HG03520 (cell line): Measurements from ENCODE around the gene MYBPHL.

Experiments used
- ATAC-seq: cut with Tn5 transposase; IDR thresholded peaks from one replicate; pipeline ENCODE4 v1.9.1; 2021; ENCODE audit warnings: mild to moderate bottlenecking, moderate library complexity; ENCODE audit not compliant: unreplicated experiment

Gene MYBPHL, protein sequence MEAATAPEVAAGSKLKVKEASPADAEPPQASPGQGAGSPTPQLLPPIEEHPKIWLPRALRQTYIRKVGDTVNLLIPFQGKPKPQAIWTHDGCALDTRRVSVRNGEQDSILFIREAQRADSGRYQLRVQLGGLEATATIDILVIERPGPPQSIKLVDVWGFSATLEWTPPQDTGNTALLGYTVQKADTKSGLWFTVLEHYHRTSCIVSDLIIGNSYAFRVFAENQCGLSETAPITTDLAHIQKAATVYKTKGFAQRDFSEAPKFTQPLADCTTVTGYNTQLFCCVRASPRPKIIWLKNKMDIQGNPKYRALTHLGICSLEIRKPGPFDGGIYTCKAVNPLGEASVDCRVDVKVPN

DNA sequence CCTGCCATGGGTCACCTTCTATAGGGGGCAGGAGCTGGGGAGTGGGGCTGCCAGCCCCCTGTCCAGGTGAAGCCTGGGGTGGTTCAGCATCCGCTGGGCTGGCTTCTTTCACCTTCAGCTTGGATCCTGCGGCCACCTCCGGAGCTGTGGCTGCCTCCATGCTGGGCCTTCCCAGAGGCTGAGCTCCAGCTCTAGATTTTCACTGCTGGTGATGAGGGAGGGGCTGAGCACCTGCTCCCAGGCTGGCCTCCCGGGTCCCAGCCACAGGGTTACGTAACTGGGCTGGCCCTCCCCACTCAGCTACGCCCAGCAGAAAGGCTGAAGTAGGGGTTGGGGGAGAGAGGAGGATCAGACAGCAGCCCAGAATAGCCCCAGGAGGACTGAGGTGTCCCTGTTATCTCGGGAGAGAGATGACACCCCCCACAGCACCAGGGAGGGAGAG lies at the start of gene MYBPHL:
TSS of gene MYBPHL (minus strand) at position 180 of the 442 bp plus-strand sequence. CDS start at position 160, 20 bp downstream.
- ATAC-seq: no peak

DNA sequence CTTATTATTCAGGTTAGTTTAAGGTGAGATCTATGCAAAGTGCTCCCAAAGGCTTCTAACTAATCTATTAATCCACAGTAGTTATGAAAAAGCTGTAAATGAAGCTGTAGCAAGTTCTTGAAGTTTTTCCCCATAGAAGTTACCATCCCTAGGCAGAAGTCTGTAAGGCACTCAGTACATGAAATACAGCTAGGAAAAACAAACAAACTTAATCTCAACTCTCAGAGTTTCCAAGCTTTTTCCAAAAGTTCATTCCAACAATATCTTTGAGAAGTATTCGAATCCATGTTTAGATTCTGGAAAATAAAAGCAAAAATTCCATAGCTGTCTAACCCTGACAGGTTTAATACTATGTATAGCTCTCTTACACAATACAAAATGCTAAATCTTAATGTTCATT lies 49.7 kb upstream of the MYBPHL start:
- ATAC-seq: no peak

DNA sequence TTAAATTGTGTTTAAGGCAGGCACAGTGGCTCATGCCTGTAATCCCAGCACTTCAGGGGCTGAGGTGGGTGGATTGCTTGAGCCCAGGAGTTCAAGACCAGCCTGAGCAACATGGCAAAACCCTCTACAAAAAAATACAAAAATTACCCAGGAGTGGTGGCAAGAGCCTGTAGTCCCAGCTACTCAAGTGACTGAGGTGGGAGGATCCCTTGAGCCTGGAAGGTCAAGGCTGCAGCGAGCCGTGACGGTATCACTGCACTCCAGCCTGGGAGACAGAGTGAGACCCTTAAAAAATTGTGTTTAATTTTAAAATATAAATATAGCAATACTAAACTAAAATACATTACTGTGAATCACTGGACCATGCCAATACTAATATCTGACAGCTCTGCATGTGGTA lies 48.1 kb upstream of the MYBPHL start:
- no peak for ATAC-seq

DNA sequence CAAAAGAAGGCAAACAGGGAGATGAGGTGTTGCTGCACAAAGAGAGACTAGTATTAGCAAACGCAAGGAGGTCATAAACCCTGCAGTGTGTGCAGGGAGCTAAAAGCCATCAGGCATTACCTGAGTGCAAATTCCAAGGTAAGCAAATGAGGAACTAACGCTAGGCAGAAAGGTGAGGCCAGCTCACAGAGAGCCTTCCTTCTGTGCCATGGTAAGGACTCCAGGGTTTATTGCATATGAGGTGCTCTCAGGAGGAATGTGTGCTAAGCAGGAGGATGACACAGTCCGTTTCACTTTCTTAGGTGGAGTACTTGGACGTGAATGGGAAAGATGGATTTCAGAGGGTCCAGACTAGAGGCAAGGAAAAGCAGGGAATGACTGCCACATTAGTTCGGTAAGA lies 44.6 kb upstream of the MYBPHL start:
- ATAC-seq: no peak

DNA sequence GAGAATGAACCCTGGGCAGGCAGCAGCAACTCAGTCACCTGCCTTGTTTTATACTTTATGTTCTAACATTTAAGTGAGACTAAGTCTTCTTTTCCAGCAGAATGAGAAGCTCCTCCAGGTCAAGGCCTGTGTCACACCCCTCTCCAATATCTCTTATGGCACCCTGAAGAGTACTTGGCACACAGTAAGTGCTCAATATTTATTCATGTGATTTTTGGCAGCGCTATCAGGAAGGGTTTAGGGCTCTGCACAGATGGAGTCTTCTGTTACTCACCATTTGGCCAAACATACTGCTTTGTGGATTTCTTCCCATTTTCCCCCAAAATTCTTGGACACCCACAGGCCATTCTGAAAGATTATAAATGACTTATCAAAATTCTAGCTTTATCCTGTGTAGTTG lies 43.8 kb upstream of the MYBPHL start:
- no peak for ATAC-seq

DNA sequence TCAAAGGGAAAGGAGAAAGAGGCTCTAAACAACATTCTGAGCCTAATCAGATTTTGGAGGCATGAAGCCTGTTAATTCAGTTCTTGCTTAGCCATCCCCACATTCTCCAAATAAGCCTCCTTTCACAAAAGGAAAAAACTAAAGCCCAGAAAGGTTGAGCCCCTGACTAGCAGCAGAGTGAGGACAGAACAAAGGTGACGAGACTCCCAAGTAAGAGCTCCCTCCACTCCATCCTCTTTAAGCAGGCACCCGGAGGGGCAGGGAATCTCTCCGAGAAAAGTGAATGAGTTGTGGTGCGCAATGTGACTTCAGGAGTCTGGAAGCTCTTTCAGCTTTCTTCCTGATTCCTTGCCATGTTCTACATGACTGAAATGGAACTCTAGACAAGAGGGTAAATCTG lies 43.4 kb upstream of the MYBPHL start:
- ATAC-seq: no peak

DNA sequence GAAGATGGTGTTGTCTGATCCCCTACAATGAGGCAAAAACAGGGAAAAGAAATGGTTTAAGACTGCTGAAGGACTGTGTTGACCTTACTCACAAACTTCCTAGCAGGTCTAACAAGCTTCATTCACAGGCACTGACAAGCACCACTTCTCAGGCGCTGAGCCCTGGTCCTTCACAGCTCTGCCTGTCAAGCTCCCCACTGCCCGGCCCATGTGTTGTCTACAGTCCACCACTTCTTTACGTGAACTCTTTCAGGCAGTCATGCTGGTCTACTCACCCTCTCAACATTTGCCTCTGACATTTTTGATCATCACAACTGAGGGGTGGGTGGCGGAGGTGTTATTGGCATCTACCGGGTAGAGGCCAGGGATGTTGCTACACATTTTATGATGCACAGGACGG lies 40.7 kb upstream of the MYBPHL start:
- no peak for ATAC-seq

DNA sequence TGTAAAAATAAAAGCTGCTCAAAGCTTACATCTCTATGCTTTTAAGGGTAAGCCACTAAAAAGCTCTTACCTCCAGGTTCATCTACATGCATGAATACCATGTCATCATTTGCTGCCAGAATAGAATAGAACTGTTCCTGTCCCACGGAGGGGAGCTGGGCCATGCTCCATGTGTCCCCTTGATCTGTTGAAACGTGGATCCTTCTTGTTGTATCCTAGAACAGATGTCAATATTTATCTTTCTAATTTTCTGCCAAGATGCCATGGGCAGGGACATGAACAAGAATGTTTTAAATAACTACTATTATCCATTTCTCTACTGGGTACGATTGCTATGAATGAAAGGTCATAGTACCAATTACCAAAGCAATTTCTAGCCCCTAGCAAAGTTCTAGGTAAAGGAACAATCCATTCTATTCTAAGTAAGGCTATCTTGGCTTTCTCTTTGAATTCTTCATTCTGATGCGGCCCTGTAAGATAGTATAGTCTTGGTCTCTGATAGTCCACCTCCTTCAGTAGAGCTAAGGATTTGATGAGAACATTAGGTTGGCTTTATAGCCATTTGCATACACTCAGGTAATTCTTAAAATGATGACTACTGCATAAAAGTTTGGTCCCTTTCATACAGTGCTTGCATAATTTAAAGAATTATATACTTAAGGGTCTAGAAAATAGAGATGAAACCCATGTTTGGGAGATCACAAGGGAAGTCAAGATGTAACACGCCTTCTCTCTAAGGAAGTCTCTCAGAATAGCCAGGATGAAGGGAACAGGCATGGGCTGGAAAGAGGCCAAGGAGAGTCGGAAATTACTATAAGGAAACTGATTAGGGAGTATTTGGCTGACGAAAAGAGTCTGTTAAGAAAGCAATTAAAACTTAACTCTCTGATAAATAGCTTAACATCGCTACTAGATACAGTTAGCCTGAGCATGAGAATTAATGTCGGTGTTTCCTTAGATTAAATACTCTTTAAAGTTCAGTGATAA lies 35.4 kb upstream of the MYBPHL start:
- ATAC-seq: no peak

DNA sequence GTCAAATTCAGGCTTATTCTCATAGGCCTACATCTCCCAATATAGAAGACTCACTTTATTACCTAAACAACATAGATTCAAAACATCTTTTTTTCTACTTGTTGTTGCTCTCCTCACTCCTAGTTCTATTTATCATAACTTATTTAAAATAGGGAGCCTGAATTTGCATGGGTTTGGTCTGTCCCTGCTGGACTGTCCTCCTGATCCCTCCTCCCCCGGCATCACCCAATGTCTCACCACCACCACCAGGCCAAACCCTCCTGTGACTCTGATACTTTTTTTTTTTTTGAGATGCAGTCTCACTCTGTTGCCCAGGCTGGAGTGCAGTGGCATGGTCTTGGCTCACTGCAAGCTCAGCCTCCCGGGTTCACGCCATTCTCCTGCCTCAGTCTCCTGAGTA lies 31.8 kb upstream of the MYBPHL start:
- no peak for ATAC-seq

DNA sequence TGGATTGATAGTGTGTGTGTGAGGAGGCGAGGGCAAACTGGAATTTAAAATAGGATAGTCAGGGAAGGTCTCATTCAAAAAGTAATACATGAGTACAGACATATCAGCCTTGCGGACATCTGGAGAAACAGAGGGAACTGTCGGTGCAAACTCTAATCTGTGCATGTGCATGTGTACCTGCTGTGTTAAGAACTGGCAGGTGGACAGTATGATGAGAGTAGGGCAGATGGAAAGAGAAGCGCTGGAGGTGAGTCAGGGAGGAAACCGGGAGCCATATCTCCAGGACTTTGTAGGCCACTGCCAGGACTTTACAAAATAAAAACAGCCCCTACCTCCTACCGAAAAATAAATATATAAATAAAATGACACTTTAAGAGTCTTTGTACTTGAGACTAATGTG lies 31.3 kb upstream of the MYBPHL start:
- ATAC-seq: no peak

DNA sequence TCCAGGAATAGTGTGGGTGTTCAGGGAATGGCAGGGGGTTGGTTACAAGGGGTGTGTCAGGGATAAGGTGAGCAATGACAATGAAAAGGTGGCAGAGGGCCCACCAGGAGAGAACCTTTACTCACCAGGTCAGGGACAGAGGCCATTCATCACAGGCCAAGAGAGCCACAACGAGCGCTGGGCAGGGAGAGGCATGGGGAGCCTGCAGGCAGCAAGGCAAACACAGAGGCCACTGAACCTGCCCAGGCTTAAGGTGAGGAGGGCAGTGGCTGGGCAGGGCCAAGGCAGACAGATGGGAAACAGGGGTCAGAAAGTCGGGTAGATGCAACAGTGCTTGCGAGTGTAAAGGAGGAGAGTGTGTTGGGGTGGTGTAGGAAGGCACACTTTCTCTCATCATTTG lies 28.3 kb upstream of the MYBPHL start:
- ATAC-seq: no peak

DNA sequence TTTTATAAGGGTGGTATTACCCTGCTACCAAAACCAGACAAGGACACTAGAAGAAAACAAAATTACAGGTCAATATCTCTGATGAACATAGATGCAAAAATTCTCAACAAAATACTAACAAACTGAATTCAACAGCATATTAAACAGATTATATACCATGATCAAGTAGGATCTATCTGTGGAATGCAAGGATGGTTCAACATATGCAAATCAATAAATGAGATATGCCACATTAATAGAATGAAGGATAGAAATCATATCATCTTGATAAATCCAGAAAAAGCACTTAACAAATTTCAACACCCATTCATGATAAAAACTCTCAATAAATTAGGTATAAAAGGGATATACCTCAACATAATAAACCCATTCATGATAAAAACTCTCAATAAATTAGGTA lies 24.3 kb upstream of the MYBPHL start:
- no peak for ATAC-seq

DNA sequence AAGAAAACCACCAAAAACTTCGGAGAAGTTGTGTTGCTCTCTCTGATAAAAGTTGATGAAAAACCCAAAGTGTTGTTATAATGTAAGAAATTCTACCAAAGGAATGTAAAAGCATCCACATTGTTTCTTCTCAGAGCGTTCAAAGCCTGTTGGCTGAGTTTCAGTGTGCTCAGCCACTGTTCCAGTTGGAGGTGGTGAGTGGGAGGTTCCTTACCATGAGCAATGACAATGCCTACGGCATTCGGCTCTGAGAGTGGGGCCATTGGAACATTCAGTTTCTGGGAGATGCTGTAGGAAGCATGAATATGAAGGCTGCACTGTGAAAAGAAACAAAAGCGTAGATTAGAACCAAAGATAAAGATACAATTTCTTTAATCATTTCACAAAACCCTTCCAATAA lies 20.5 kb upstream of the MYBPHL start:
- no peak for ATAC-seq

DNA sequence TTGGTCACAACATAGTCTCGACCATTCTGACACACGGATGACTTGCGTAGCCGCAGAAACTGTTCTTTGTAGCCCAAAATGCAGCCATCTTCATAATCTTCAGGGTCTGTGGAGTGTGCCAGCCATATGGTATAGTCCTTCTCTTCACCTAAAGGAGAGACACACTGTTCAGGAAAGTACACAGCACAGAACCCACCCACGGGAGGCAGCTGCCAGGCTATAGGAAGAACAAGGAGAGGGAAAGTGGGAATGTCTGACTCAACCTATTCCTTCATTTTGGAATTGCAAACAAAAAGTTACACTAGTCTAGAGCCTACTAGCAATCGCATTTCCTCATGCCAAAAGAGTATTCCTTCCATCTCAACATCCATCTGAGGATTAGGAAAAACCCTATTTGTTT lies 16.2 kb upstream of the MYBPHL start:
- no peak for ATAC-seq

DNA sequence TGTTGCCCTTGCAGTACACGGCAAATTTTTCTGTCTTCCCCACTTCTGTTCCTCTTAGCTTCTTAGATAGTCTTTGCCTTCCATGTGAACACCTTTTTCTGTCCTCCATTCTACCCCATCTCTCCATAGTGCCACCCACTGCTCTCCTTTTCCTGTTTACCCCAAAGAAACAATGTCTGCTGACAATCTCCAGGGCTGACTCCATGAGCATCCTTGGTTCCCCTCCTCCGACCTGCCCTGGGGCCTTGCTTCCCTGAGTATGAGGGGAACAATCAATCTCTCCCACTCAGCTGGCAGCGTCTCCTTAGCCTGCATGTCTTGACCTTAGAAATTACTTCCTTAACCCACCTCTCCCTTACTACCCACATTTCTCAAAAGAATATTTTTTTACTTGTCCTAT lies 12.3 kb upstream of the MYBPHL start:
- ATAC-seq: no peak

DNA sequence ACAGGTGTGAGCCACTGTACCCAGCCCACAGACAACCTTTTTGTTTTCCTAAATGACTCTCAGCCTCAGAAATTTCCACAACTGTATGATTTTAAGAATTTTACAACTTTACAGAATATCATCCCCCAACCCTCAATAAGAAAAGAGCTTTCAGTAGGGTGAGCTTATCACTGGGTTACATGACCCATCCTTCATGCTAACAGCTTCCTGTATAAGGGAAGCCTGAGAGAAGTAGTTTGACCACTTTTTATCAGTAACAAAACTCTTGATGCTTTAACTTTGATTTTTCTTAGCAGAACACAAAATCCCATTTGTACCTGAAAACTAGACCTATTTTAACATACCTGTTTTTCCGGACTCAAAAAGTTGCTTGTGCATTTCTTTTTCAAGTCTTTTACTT lies 9.7 kb upstream of the MYBPHL start:
- ATAC-seq: no peak

DNA sequence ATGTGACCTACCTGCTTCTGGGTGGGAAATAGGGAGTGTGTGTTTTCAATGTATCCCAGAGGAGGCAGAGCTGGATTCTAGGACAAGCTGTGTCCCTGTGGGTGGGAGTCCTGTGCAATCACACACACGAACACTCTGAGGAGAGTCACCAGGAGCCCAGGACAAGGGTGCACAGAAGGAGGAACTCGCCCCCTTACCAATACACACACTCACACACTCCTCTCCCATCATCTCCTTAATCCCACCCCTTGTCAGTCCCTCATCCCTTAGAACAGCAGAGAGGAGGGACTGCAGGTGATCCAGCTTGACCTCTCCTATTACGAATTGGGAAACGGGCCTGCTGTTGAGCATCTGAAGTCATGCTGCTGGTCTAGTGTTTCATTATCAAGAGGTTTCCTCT lies 8.5 kb upstream of the MYBPHL start:
- no peak for ATAC-seq

DNA sequence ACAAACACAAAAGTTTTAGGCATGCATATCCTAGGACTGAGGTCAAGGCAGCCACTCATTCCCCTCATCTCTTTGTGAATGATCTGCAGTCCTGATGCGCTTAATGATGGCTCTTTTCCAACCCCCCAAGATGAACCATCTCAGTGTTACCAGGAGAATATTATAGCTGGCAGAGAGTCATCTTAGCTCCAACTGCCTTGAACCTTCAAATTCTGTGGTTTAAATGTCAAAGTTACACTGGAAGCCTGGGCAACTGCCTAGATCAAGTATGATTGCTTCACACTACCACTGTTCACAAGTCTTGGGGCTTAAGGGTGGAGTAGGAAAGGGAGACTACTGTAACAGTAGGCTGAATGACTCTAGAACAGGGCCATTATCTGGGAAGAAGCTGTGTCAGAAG lies 8.0 kb upstream of the MYBPHL start:
- no peak for ATAC-seq

DNA sequence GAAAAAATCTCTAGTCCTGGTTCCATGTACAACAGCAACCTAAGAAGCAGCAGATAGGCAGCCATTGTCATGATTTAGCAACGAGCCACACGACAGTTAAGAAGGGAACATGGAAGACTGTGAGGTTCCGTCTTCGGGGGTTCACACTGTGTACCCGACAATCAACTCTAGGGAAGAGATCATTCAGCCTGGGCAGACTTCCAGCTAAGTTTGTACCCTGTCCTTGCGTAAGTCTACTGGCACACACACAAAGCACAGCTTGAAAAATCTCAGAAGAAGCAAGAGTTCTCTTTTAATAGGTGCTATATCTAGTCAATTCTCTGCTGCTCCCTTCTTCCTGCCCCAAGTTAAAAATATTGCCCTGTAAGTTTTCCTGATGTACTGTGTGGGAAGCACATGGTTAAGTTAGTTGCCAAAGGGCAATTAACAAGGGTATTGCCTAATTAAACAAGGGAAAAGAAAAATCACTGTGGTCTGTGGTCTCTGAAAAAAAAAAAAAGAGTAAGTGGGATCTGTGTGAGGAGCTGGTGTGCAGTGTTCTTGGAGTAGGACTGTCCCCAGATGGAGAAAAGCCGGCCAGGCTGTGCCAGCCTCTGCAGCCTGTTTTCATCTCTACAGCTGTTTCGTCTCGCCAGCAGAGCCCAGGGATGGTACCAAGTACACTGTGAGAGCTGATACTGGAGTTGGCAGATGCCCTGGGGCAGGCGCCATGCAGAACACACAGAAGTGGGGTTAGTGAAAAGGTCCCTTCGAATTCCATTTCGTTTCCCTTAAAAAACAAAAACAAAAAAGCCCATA lies 6.4 kb upstream of the MYBPHL start:
- ATAC-seq: no peak

DNA sequence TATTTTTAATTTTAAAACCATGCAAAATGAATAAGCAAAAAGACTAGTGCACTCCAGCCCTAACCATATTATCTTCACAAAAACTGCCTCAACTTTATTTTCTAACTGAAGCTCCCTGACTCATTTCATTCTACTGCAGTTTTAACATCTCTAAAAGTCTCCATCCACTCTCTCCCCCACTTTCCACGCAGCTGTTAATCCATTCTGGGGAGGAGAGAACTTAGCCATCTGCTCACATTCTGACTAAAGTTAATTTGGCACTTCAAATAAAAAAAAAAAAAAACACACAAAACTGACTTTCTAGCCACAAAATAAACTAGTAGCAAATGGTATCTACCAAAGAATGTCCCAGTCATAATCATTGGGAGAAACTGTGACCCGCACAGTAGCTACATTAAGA lies 5.4 kb upstream of the MYBPHL start:
- ATAC-seq: no peak

DNA sequence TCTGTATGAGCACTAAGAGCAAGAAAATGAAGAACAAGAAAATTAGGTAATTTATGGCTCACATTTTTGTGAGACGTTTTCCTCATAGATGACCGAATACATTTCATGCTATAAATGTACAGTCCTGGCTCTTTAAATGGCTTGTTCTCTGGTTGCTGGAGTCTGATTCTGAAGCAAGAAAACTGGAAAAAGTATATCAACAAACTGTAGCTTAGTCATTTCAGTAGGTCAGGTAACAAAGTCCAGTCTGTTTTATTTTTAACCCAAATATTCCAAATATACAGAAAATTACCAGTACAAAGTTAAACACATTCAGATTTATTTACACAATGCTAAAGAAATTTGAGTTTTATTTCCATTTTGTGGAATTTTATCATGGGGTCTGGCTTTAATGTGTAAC lies 2.5 kb upstream of the MYBPHL start:
- no peak for ATAC-seq
